Muscle of arm (tissue), 12 donors: ENCODE results near the gene TUBB. TPM values are rescaled to one million over a fixed set of nuclear protein-coding genes. Genes with fewer than 3 reads are reported as not detected.

Source experiments
- polyA plus RNA-seq, 12 donors: library from polyadenylated mRNA; unstranded; fragments of 120-200 nt; gene quantifications; one replicate each; pipeline ENCODE4 v1.2.1, GENCODE V29; 2013; ENCODE audit not compliant: insufficient read length in 12 of 12

Gene TUBB
- polyA plus RNA-seq, 12 donors, result 374 to 1,081 (median 842) TPM

Other genes starting within 250 kb of the TUBB start
- 100 to 1,000 TPM in 1 of 12 donors, 10 to 100 TPM in 10, not detected in 1; 62.2 to 109 (median 76.8) TPM for gene HLA-E, start 230.8 kb upstream of the TUBB start, polyA plus RNA-seq
- gene GNL1, start 163.9 kb upstream of the TUBB start, polyA plus RNA-seq, result 10 to 100 TPM in 11 of 12 donors, not detected in 1; 41.0 to 65.4 (median 51.1) TPM
- gene PRR3, start 163.1 kb upstream of the TUBB start, polyA plus RNA-seq, result 10 to 100 TPM in 11 of 12 donors, not detected in 1; 14.5 to 33.7 (median 22.0) TPM
- gene ABCF1, start 148.9 kb upstream of the TUBB start, polyA plus RNA-seq, result 10 to 100 TPM in 11 of 12 donors, not detected in 1; 42.1 to 69.0 (median 47.1) TPM
- gene PPP1R10, start 103.1 kb upstream of the TUBB start, polyA plus RNA-seq, result 10 to 100 TPM in 11 of 12 donors, not detected in 1; 26.4 to 71.5 (median 31.8) TPM
- gene MRPS18B, start 102.5 kb upstream of the TUBB start, polyA plus RNA-seq, result 10 to 100 TPM in 11 of 12 donors, not detected in 1; 40.6 to 60.2 (median 51.1) TPM
- 10 to 100 TPM in 11 of 12 donors, not detected in 1; 16.0 to 52.5 (median 19.8) TPM for gene ATAT1, start 93.5 kb upstream of the TUBB start, polyA plus RNA-seq
- 10 to 100 TPM in 10 of 12 donors, 1 to 10 TPM in 1, not detected in 1; 8.4 to 75.6 (median 15.7) TPM for gene C6orf136, start 73.2 kb upstream of the TUBB start, polyA plus RNA-seq
- 10 to 100 TPM in 11 of 12 donors, not detected in 1; 20.7 to 33.4 (median 22.6) TPM for gene DHX16, start 47.3 kb upstream of the TUBB start, polyA plus RNA-seq
- 10 to 100 TPM in 11 of 12 donors, not detected in 1; 37.4 to 65.9 (median 41.1) TPM for gene PPP1R18, start 33.7 kb upstream of the TUBB start, polyA plus RNA-seq
- gene NRM, start 29.4 kb upstream of the TUBB start, polyA plus RNA-seq, result 10 to 100 TPM in 11 of 12 donors, not detected in 1; 32.1 to 50.3 (median 38.9) TPM
- 10 to 100 TPM; 19.5 to 54.6 (median 26.0) TPM for gene MDC1, start 3.1 kb upstream of the TUBB start, polyA plus RNA-seq
- gene FLOT1, start 22.3 kb downstream of the TUBB start, polyA plus RNA-seq, result 100 to 1,000 TPM in 7 of 12 donors, 10 to 100 TPM in 4, not detected in 1; 92.8 to 121 (median 107) TPM
- 10 to 100 TPM in 7 of 12 donors, 1 to 10 TPM in 4, not detected in 1; 7.2 to 18.7 (median 11.0) TPM for gene IER3, start 24.2 kb downstream of the TUBB start, polyA plus RNA-seq
- gene DDR1, start 164.2 kb downstream of the TUBB start, polyA plus RNA-seq, result 100 to 1,000 TPM in 1 of 12 donors, 10 to 100 TPM in 10, not detected in 1; 52.4 to 112 (median 69.5) TPM
- gene GTF2H4, start 187.9 kb downstream of the TUBB start, polyA plus RNA-seq, result 10 to 100 TPM in 11 of 12 donors, not detected in 1; 18.0 to 33.4 (median 24.4) TPM
- 10 to 100 TPM in 11 of 12 donors, not detected in 1; 18.7 to 36.7 (median 25.7) TPM for gene VARS2, start 193.9 kb downstream of the TUBB start, polyA plus RNA-seq
- gene SFTA2, start 211.8 kb downstream of the TUBB start, polyA plus RNA-seq, result 1 to 10 TPM in 1 of 12 donors, under 1 TPM in 2, not detected in 9; 0.57 to 1.7 (median 0.90) TPM
- under 1 TPM in 2 of 12 donors, not detected in 10; 0.04 to 0.06 TPM for gene MUCL3, start 220.6 kb downstream of the TUBB start, polyA plus RNA-seq